ENCODE data around the gene DISC1. TPM values are rescaled to one million over a fixed set of nuclear protein-coding genes. Genes with fewer than 3 reads are reported as not detected.

DISC1 gene
- total RNA-seq, 1 donor from 2014 or later = 3.5 TPM

DNA sequence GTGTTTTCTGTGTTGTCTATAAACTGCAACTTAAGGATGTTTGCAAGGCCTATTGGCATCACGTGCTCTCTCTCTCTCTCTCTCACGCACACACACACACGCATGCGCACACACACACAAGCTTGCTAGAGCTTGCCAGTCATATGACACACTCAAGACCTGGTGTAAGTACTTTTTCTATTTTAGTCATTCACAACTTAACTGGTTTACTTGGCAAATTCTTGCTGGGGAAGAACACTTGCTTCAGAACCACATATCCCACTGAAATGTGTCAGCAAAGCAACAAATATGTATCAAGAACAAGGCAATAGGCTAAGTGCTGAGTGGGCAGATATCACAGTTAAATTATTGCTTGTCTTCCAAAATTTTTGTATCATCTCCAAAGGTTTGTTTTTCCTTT lies 107.8 kb downstream of the DISC1 start:
- H3K4me1 ChIP-seq = peaks cover 7% of the 10 kb centered on the region
- peaks cover 4% of the 10 kb centered on the region for H3K9me3 ChIP-seq (replicated peaks)
- DNase-seq = no peak
- H3K4me3 ChIP-seq = no peak overlapping the region
- TF ChIP-seq CTCF (IDR thresholded peaks at IDR 0.05; ENCODE audit: borderline replicate concordance) = no peak
- H3K27ac ChIP-seq (replicated peaks) = no peak overlapping the region
- no peaks in the 10 kb centered on the region for H3K27me3 ChIP-seq (ENCODE audit: low read depth)
- intact Hi-C loops (cut with micrococcal nuclease) = no loop called here
- H3K36me3 ChIP-seq = peaks cover 4% of the 10 kb centered on the region

- TF ChIP-seq CTCF (IDR thresholded peaks at IDR 0.05; ENCODE audit: borderline replicate concordance) = no peak
- Histone ChIP-seq H3K9me3 (replicated peaks) (peaks cover 4% of the 10 kb centered on the region), H3K4me3 (no peak overlapping the region), H3K27ac (replicated peaks) (no peak overlapping the region), H3K4me1 (no peaks in the 10 kb centered on the region), H3K27me3 (ENCODE audit: low read depth) (no peaks in the 10 kb centered on the region), H3K36me3 (peaks cover 5% of the 10 kb centered on the region)
- DNase-seq = no peak
- intact Hi-C loops (cut with micrococcal nuclease) = no loop called here
These were observed 108.8 kb downstream of the DISC1 start for GRCh38 chr1:231735411-231735810.

GRCh38 chr1:231735941-231736340 lies 109.4 kb downstream of the DISC1 start:
- Histone ChIP-seq H3K36me3 (peaks cover 5% of the 10 kb centered on the region), H3K27me3 (ENCODE audit: low read depth) (no peaks in the 10 kb centered on the region), H3K4me1 (no peaks in the 10 kb centered on the region), H3K9me3 (replicated peaks) (peaks cover 4% of the 10 kb centered on the region), H3K27ac (replicated peaks) (no peak overlapping the region), H3K4me3 (no peak overlapping the region)
- intact Hi-C loops (cut with micrococcal nuclease) = no loop called here
- no peak for TF ChIP-seq CTCF (IDR thresholded peaks at IDR 0.05; ENCODE audit: borderline replicate concordance)
- no peak for DNase-seq

- no peak for DNase-seq
- no peaks in the 10 kb centered on the region for H3K4me1 ChIP-seq
- no peak overlapping the region for H3K4me3 ChIP-seq
- H3K36me3 ChIP-seq = peaks cover 5% of the 10 kb centered on the region
- intact Hi-C loops (cut with micrococcal nuclease) = no loop called here
- peaks cover 4% of the 10 kb centered on the region for H3K9me3 ChIP-seq (replicated peaks)
- H3K27me3 ChIP-seq (ENCODE audit: low read depth) = no peaks in the 10 kb centered on the region
- TF ChIP-seq CTCF (IDR thresholded peaks at IDR 0.05; ENCODE audit: borderline replicate concordance) = no peak
- no peak overlapping the region for H3K27ac ChIP-seq (replicated peaks)
These were observed 109.9 kb downstream of the DISC1 start for GRCh38 chr1:231736464-231736863.

DNA sequence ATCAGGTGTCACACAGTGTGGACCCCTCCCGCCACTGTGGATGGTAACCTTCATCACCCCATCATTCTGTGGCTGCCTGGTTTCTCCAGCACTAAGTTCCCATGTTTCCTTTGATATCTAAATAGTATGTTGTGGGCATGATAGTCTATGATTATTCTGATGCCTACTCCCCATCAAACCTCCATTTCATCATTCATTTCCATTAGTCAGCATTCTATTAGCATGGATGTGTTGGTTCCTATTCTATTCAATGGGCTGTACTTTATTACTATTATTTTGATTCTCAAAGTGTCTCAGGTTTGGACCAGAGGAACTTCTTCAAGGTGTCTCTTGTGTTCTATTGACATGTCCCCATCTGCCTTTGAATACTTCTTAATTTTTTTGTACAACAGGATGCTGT lies 112.0 kb downstream of the DISC1 start:
- no peaks in the 10 kb centered on the region for H3K27me3 ChIP-seq (ENCODE audit: low read depth)
- intact Hi-C loops (cut with micrococcal nuclease) = no loop called here
- no peak overlapping the region for H3K4me3 ChIP-seq

More for the DNA sequence above, 112.0 kb downstream of the DISC1 start:
- H3K4me1 ChIP-seq = no peaks in the 10 kb centered on the region
- H3K9me3 ChIP-seq (replicated peaks) = peaks cover 4% of the 10 kb centered on the region
- TF ChIP-seq CTCF (IDR thresholded peaks at IDR 0.05; ENCODE audit: borderline replicate concordance) = no peak
- DNase-seq = no peak
- no peak overlapping the region for H3K27ac ChIP-seq (replicated peaks)
- peaks cover 5% of the 10 kb centered on the region for H3K36me3 ChIP-seq
